GM12878 (cell line): ENCODE measurements around the gene SDCCAG8.

Experiments used
- BHLHE40 ChIP-seq, 2 experiments: fragments of 450-650 bp in 1 of 2; IDR thresholded peaks; 2 replicates each; pipeline ENCODE4 v1.6.1; 2011 to 2017; ENCODE audit warnings: low read depth in 2 of 2, borderline replicate concordance in 1 of 2, improper control_type of control experiment in 1 of 2, low read length in 1 of 2, mild to moderate bottlenecking in 1 of 2
- CBFB ChIP-seq: IDR thresholded peaks from 2 replicates; pipeline ENCODE4 v1.6.1; 2016; ENCODE audit warnings: antibody characterized with exemption, low read depth
- CTCF ChIP-seq, 3 experiments: IDR thresholded peaks in 2 of 3; conservative IDR thresholded peaks in 1 of 3; 2 replicates each; pipeline ENCODE4 v1.5.1; 2011; ENCODE audit warnings: low read depth in 3 of 3, low read length in 3 of 3, mild to moderate bottlenecking in 3 of 3, control low read depth in 2 of 3, moderate library complexity in 2 of 3, inconsistent platforms in 1 of 3, mixed read lengths in 1 of 3; ENCODE audit not compliant: control insufficient read depth in 2 of 3, insufficient read depth in 1 of 3; ENCODE audit errors: extremely low read depth in 1 of 3
- GABPA ChIP-seq: IDR thresholded peaks from 2 replicates; pipeline ENCODE4 v1.6.1; 2014; ENCODE audit warnings: antibody characterized with exemption, low read depth, mild to moderate bottlenecking, inconsistent platforms
- POLR2A ChIP-seq: IDR thresholded peaks from 2 replicates; pipeline ENCODE4 v1.6.1; 2011; ENCODE audit warnings: low read depth, mild to moderate bottlenecking, low read length
- SREBF2 ChIP-seq: IDR thresholded peaks from 2 replicates; pipeline ENCODE4 v1.6.1; 2012; ENCODE audit warnings: mild to moderate bottlenecking, low read length
- TCF7 ChIP-seq: IDR thresholded peaks from 2 replicates; pipeline ENCODE4 v1.6.1; 2014; ENCODE audit warnings: antibody characterized with exemption, borderline replicate concordance
- YY1 ChIP-seq: IDR thresholded peaks from 2 replicates; pipeline ENCODE4 v1.6.1; 2011; ENCODE audit warnings: low read depth, mild to moderate bottlenecking, low read length
- ZNF622 ChIP-seq: fragments of 450-650 bp; IDR thresholded peaks from 2 replicates; pipeline ENCODE4 v1.6.1; 2017; ENCODE audit warnings: mild to moderate bottlenecking, inconsistent platforms

- TF ChIP-seq TCF7 (no peak), CTCF (IDR thresholded peaks at IDR 0.05 in 2 of 3, conservative IDR thresholded peaks at IDR 0.05 in 1 of 3; ENCODE audit: control insufficient read depth in 2 of 3, extremely low read depth in 1 of 3, insufficient read depth in 1 of 3, low read depth in 3 of 3, low read length in 3 of 3) (no peak), SREBF2 (no peak), YY1 (no peak), POLR2A (no peak), GABPA (no peak), ZNF622 (no peak), BHLHE40 (IDR thresholded peaks at IDR 0.05; ENCODE audit: borderline replicate concordance in 1 of 2, low read depth in 2 of 2, low read length in 1 of 2) (no peak), CBFB (no peak)
Observed at GRCh38 chr1:243379706-243380105, 123.9 kb downstream of the SDCCAG8 start.
